ENCODE results near the gene SPIC.

SPIC gene

GRCh38 chr12:101536069-101536674 lies 61.0 kb downstream of the SPIC start:
- no peak for DNase-seq (ENCODE audit: low read depth)

Measured in non-pigmented ciliary epithelial cell (primary cell).